Smooth muscle cell of the coronary artery (primary cell): ENCODE measurements around the gene NPIPB12. TPM values are rescaled to one million over a fixed set of nuclear protein-coding genes. Genes with fewer than 3 reads are reported as not detected.

Source experiments
- total RNA-seq: library from RNA; depleted of rRNA; stranded (reverse); fragments of >200 nt; gene quantifications from 2 replicates; pipeline ENCODE4 v1.2.3, GENCODE V29; 2014; ENCODE audit warnings: low replicate concordance

Gene NPIPB12
- 4.9 and 12.2 TPM in 2 replicates for total RNA-seq

GRCh38 chr16:29506308-29506707, at the start of gene NPIPB12:
TSS of gene NPIPB12 (minus strand) at chr16:29506408.

GRCh38 chr16:29459706-29460646, 46.2 kb downstream of the NPIPB12 start, which contains the start of gene SULT1A4:
TSS of gene SULT1A4 (plus strand) at chr16:29459913. CDS start at chr16:29461386, 1,473 bp downstream.

DNA sequence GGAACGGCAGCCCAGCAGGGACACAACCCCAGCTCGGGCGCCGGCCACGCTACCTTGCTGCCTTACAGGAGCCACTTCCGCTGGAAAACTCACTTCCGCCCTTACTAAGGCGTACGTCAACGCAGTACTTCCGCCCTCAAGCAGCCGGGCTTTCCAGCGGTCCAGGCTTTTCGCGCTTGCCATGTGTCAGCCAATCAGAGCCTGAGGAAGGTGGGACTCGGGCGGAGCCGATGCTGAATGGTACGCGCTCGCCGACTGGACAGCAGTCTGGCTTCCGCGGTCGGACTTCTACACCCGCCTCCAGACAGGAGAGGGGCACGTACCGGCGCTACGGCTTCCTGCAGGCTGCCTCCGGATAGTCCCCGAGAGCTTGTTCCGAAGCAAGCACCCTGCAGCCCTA, 51.9 kb downstream of the NPIPB12 start, which contains the start of the genes BOLA2 and SLX1B:
Gene BOLA2, minus strand, starts transcription at position 83 of the 400 bp plus-strand sequence. CDS start 98 bp downstream, outside the sequence.
Gene SLX1B, plus strand, starts transcription at position 265 of the 400 bp plus-strand sequence.

Other genes starting within 250 kb of the NPIPB12 start
- gene NPIPB11, start 99.7 kb downstream of the NPIPB12 start, total RNA-seq: 0.08 and 0.12 TPM in 2 replicates
- gene BOLA2, start 52.1 kb downstream of the NPIPB12 start, total RNA-seq: 29.3 and 48.8 TPM in 2 replicates
- 4.0 and 8.0 TPM in 2 replicates for gene SLX1B, start 51.9 kb downstream of the NPIPB12 start, total RNA-seq
- 0.23 and 0.45 TPM in 2 replicates for gene SULT1A4, start 46.5 kb downstream of the NPIPB12 start, total RNA-seq
- gene SPN, start 156.8 kb upstream of the NPIPB12 start, total RNA-seq: under 0.01 TPM in 1 of 2 replicates, not detected in the other
- 5.3 and 14.7 TPM in 2 replicates for gene QPRT, start 172.8 kb upstream of the NPIPB12 start, total RNA-seq
- gene C16orf54, start 239.6 kb upstream of the NPIPB12 start, total RNA-seq: not detected in 2 replicates